ENCODE results near the gene EDC3.
"Not testable (repeated sequence)": the region's sequence is repeated elsewhere in the genome, so short reads cannot be mapped to it uniquely, and the experiment has no call there.

EDC3 gene

DNA sequence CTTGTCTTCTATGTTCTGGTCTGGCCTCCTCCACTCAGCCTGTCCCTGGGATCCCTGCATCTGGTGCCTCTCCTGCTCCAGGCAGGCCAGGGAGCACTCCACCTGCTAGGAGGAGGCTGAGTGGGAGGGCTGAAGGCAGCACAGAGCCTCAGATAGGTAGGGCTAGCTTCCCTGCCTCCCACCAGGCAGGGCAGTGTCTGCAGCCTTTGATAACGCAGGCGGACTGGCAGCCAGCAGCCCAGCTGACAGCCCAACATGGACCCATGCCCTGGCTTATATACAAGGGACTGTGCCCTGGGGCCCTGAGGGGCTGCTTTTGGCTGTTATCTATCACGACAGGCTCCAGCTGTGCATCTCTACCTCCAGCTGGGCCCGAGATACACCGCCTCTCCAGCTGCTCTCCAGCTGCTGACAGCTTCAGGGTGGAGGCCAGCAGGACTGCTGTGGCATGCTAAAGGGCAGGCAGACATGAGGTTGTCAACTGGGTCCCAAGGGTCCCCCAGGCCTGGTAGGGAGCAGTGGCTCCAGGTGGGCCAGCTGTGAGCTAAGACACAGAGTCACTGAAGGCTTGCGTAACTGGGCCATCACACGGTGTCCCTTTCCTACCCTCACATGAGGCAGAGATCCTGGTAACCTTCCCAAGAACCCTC lies 85.4 kb downstream of the EDC3 start:
- no peaks in the 10 kb centered on the region for H3K4me1 ChIP-seq (ENCODE audit: insufficient read depth, low read length)
- H3K9ac ChIP-seq (ENCODE audit: low read depth, low read length) = no peak overlapping the region
- no peaks in the 10 kb centered on the region for H3K36me3 ChIP-seq (ENCODE audit: insufficient read depth, low read length)
- H3K9me3 ChIP-seq (ENCODE audit: control insufficient read depth, insufficient read depth, low read length) = no peaks in the 10 kb centered on the region

DNA sequence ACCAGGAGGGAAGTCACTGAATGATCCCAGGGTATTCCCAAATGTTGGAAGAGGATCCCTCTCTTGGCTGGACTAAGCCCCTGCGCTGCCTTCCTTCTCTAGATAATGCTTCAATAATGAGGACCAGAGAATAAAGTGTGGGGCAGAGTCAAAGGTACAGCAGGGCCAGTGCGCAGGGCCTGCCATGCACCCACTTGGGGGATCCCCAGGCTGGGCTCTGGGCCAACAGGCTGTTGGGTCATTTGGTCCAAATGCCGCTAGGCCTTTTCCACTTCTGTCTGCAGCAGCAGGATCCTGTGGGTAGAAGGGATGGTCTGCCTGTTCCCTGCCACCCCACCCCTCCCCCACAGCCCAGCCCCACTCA lies 85.9 kb downstream of the EDC3 start:
- no peak overlapping the region for H3K9ac ChIP-seq (ENCODE audit: low read depth, low read length)
- H3K36me3 ChIP-seq (ENCODE audit: insufficient read depth, low read length) = no peaks in the 10 kb centered on the region
- H3K9me3 ChIP-seq (ENCODE audit: control insufficient read depth, insufficient read depth, low read length) = no peaks in the 10 kb centered on the region
- H3K4me1 ChIP-seq (ENCODE audit: insufficient read depth, low read length) = no peaks in the 10 kb centered on the region

DNA sequence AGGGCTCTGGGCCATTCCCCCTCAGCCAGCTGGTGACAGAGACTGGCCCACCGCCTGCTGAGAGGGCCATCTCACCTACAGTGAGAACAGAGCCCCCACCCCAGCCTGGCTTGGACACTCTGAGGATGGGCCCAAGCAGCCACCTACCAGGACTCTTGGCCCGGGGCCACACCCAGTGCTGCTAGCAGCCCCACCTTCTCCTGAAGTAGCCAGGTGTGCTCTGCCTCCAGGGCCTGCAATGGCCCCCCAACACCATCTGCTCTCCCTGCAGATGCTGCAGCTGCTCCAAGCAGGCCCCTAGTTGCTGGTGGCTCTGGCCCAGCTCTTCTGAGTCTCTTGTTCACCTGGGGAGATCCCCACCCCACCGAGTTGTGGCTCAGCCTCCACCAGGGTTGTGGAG lies 87.0 kb downstream of the EDC3 start:
- Histone ChIP-seq H3K9me3 (ENCODE audit: control insufficient read depth, insufficient read depth, low read length) (no peaks in the 10 kb centered on the region), H3K9ac (ENCODE audit: low read depth, low read length) (no peak overlapping the region), H3K36me3 (ENCODE audit: insufficient read depth, low read length) (no peaks in the 10 kb centered on the region), H3K4me1 (ENCODE audit: insufficient read depth, low read length) (no peaks in the 10 kb centered on the region)

DNA sequence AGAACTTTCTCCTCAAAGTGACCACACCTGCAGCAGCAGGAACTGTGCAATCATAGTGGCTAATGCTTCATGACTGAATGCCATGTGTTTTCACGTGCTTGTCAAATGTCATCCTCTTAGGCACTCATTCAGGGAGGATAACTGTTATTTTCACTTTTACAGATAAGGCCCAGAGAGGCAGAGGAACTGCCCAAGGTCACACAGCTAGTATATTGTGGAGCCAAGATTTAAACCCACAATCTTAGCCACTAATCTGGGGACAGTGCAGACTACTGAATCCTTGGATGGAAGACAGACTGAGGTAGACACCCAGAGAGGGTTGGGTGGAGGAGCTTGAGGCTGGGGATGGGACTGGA lies 90.1 kb downstream of the EDC3 start:
- no peaks in the 10 kb centered on the region for H3K4me1 ChIP-seq (ENCODE audit: insufficient read depth, low read length)
- no peak overlapping the region for H3K9ac ChIP-seq (ENCODE audit: low read depth, low read length)
- H3K9me3 ChIP-seq (ENCODE audit: control insufficient read depth, insufficient read depth, low read length) = no peaks in the 10 kb centered on the region
- H3K36me3 ChIP-seq (ENCODE audit: insufficient read depth, low read length) = no peaks in the 10 kb centered on the region

DNA sequence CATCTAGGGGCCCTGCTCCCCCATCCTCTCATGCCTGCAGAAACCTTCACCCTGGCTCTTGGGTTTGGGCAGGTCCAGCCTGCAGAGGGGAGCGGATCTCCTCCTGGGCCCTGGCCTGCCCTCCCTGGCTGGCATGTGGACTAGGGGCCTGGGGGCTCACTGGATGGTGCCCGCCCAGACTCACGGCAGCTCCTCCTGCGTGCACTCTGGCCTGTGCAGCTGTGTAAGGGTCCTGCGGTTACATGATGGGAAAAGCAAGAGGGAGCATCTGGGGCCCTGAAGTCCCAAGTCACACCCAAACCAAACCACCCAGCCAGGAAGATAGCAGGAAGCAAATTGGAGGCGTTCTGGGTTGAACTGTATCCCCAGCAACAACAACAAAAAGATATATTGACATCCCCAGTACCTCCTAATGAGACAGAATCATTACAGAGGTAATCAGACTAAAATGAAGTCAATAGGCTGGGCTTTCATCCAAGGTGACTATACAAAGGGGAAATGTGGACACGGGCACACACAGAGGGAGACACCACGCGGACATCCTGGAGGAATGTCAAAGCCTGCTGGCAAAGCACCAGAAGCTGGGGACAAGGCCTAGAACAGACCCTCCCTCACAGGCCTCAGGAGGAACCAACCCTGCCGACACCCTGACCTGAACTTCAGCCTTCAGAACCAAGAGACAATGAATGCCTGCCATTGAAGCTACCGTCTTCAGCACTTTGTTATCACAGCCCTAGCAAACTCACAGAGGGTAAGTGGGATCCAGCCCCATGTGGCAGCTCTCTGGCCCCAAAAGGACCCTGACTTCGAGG lies 90.6 kb downstream of the EDC3 start:
- Histone ChIP-seq H3K36me3 (ENCODE audit: insufficient read depth, low read length) (no peaks in the 10 kb centered on the region), H3K9ac (ENCODE audit: low read depth, low read length) (no peak overlapping the region), H3K4me1 (ENCODE audit: insufficient read depth, low read length) (no peaks in the 10 kb centered on the region), H3K9me3 (ENCODE audit: control insufficient read depth, insufficient read depth, low read length) (no peaks in the 10 kb centered on the region)

DNA sequence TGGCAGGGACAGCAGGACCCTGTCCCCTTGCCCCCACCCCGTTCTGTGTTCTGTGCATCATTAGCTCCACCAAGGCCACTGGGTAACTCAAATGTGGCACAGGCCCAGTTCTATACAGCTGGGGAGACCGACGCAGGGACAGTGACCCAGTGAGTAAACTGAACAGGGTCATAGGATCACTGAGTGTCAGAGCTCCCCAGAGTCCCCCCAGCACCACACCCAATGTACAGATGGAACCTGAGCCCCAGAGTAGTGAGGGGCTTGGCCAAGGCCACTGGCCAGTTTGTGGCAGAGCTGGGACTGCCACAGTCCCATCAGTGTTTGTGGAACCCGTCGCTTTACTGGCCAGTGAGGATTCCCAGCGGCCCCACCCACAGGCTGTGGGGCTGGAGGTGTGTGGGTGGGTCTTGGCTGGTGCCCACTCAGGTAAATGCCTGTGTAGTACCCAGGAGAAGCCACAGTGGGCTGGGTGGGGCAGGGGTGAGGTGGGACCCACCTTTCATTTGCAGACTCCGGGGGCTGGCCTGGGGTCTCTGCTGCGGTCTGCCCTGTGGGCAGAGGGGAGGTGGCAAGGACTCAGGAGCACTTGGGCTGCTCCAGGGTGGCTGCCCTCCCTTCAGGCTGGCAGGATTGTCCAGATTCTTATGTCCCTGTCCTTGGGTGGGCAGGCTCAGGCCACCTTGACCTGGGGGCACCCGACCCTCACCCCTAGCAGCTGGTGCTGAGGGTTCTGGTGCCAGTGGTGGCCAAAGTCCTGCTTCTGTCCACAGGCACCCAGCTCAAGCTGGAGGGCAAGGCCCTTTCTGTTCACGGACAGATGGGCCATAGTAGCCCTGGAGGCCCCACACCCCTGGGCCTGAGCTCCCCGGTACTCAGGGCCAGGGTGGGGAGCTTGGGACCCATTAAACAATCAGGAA lies 91.8 kb downstream of the EDC3 start:
- H3K9me3 ChIP-seq (ENCODE audit: control insufficient read depth, insufficient read depth, low read length) = no peaks in the 10 kb centered on the region
- no peak overlapping the region for H3K9ac ChIP-seq (ENCODE audit: low read depth, low read length)
- H3K4me1 ChIP-seq (ENCODE audit: insufficient read depth, low read length) = no peaks in the 10 kb centered on the region
- no peaks in the 10 kb centered on the region for H3K36me3 ChIP-seq (ENCODE audit: insufficient read depth, low read length)

DNA sequence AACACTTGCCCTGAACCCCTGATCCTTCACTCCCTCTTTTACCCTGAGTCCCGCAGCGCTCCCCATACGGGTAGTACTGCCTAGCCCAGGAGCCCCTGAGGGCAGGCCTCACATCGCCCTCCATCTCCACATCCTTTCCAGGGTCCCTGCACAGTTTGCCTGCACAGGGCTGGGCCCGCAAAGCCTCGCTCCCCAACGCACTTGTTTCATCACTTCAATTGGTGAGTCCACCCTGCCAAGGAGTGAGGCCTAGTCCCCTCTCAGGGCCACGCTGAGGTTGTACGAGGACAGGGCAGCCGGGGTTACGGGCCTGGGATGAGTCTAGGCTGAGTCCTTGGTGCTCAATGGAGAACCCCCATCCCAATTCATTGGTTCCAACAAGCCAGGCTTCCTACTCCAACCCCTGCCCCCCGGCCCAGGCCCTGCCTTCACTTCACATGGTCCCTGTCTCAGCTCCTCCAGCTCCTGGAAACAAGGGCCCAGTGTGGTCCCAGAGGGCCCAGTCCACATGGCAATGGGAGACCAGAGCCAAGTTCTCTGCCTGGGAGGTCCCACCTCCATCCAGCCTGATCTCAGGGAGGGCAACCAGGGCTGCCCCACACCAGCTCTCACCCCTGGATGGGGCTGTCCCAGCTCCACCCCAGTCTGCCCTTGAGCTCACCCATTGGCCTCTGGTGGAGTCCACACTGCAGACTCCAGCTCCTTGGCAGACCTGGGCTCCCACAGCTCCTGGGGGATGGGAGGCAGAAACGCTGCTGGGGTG lies 92.6 kb downstream of the EDC3 start:
- Histone ChIP-seq H3K36me3 (ENCODE audit: insufficient read depth, low read length) (no peaks in the 10 kb centered on the region), H3K9me3 (ENCODE audit: control insufficient read depth, insufficient read depth, low read length) (no peaks in the 10 kb centered on the region), H3K4me1 (ENCODE audit: insufficient read depth, low read length) (no peaks in the 10 kb centered on the region), H3K9ac (ENCODE audit: low read depth, low read length) (no peak overlapping the region)

DNA sequence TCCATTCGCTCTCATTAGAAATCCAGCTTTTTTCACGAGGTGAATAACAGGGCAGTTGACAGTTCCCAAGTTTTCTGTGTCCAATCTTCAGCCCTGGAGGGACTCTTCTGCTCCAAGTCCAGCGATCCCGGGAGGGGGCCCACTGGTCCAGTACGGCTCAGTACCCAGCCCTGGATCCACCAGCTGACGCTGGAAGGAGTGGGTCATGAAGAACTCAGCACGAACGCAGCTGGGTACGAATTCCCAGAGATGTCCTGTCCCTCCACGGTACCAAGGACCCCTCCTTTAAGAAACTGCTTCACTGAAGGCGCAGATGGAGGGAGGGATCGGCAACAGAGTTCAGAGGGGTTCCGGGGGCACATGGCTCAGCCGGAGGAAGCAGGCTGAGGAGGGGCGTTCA lies 96.7 kb downstream of the EDC3 start:
- peaks cover 7% of the 10 kb centered on the region; the same call in 1 of the 2 replicates for H3K36me3 ChIP-seq (ENCODE audit: insufficient read depth, low read length)
- H3K9ac ChIP-seq (ENCODE audit: low read depth, low read length) = no peak overlapping the region
- H3K4me1 ChIP-seq (ENCODE audit: insufficient read depth, low read length) = no peaks in the 10 kb centered on the region
- H3K9me3 ChIP-seq (ENCODE audit: control insufficient read depth, insufficient read depth, low read length) = no peaks in the 10 kb centered on the region

DNA sequence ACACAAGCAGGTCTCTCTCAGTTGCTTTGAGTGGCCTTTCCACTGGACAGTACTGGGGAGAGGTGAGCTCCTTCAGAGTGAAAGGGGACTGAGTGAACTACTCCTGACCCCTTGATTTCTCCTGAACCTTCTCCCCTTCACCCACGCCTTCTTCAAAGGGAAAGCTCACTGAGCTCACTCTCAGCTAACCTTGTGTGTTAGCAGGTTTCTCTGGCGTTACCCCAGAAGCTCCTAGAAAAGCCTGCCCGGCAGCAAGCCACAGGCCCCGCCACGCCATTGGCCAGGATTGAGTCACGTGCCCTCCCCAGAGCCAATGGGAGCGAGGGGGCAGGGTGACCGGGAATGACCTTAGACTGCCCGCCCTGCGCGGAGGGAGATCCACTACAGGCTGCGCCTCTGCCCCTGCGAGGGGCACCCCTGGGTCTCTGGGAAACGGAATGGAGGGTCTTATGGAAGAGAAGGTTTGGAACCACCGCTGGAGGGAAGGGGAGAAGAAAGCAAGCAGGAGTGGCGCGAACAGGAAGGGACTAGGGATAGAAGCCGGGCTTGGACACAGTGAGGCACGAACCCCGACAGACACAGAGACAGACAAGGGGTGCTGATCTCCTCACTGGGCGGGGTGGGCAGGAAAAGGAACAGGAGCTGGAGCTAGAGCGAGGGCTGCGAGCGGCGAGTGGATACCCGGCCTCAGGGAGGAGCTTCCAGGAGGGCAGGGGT lies 97.5 kb downstream of the EDC3 start:
- no peaks in the 10 kb centered on the region for H3K4me1 ChIP-seq (ENCODE audit: insufficient read depth, low read length)
- H3K9me3 ChIP-seq (ENCODE audit: control insufficient read depth, insufficient read depth, low read length) = no peaks in the 10 kb centered on the region
- H3K9ac ChIP-seq (ENCODE audit: low read depth, low read length) = peak overlapping the region; percentile 57
- H3K36me3 ChIP-seq (ENCODE audit: insufficient read depth, low read length) = peaks cover 15% of the 10 kb centered on the region

DNA sequence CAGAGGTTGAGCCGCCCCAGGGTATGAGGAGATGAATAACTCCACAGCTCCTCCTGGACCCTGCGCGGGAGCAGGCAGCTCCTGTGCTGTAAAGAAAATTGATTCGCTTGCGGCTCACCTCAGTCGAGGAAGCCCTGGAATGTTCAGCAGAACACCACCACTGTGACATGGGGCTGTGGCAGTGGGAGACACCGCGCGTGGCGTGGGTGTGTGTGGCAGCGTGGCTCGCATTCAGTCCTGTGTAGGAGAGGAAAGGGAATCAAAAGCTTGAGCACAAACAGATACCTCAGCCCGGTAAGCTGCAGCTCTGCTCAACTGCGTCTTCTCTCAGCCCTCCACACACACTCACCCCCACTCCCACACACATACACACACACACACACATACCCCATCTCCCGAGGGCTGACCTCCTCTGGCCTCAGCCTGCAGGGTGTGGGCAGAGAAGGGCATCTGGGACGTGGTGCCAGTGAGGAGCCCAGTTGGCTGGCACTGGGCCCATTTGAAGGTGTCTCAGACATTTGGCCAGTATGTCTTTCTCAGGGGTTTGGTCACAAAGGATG lies 98.6 kb downstream of the EDC3 start:
- not testable (repeated sequence) for H3K9ac ChIP-seq (ENCODE audit: low read depth, low read length); H3K4me1 ChIP-seq (ENCODE audit: insufficient read depth, low read length); H3K9me3 ChIP-seq (ENCODE audit: control insufficient read depth, insufficient read depth, low read length)
- peaks cover 23% of the 10 kb centered on the region for H3K36me3 ChIP-seq (ENCODE audit: insufficient read depth, low read length)

DNA sequence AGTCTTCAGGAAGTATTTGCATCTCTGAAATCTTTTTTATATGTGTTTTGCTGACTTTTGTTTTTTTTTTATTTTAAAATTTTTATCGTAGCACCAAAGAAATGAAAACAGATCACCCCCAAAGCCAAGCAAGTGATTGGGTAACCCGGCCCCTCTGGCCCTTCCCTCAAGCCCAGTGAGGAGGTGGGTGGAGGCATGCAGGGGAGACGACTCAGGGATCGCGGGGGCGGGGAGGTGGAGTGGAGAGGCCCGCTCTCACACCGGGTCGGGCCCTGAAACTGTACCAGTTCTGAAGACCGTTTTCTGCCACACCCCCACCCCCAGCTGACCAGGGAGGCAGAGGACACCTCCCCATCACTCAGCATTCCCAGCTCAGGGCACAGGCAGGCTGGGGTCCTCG lies 99.1 kb downstream of the EDC3 start:
- H3K4me1 ChIP-seq (ENCODE audit: insufficient read depth, low read length); H3K9ac ChIP-seq (ENCODE audit: low read depth, low read length); H3K9me3 ChIP-seq (ENCODE audit: control insufficient read depth, insufficient read depth, low read length): not testable (repeated sequence)
- peaks cover 27% of the 10 kb centered on the region for H3K36me3 ChIP-seq (ENCODE audit: insufficient read depth, low read length)

DNA sequence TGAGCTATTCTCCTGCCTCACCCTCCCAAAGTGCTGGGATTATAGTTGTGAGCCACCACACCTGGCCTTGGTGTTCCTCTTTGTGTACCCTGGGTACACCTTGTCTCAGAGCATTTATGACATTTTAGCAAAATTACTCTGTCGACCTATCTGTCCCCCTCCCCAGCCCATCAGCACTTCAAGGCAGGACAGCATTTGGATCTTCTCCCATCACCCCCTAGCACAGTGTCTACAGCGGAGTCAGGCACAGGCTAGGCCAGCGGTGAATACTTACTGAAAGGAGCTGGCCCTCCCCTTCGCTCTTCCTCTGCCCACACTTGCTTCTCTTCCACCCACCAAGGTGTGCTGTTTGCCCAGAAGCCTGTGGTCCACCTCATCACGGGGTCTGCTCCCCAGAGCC lies 100.6 kb downstream of the EDC3 start:
- no peaks in the 10 kb centered on the region for H3K9me3 ChIP-seq (ENCODE audit: control insufficient read depth, insufficient read depth, low read length)
- no peak overlapping the region for H3K9ac ChIP-seq (ENCODE audit: low read depth, low read length)
- peaks cover 35% of the 10 kb centered on the region for H3K36me3 ChIP-seq (ENCODE audit: insufficient read depth, low read length)
- no peaks in the 10 kb centered on the region for H3K4me1 ChIP-seq (ENCODE audit: insufficient read depth, low read length)

DNA sequence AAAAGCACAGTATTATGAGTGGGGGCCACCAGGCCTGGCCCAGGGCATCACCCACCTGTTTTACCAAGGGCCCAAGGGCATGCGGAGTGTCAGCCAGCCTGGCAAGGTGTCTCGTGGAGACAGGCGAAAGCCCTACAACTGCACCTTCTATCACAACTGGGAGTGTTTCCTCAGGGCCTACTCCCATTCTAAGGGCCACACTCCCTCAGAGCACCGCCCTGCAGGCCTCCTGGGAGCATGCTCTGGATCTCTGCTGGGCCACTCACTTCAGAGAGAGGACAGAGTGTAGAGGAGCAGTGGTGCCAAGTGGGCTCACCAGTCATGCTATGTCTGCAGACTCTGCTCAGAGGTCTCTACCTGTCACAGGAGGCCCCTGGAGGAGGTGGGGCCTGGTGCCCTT lies 101.4 kb downstream of the EDC3 start:
- Histone ChIP-seq H3K9me3 (ENCODE audit: control insufficient read depth, insufficient read depth, low read length) (no peaks in the 10 kb centered on the region), H3K4me1 (ENCODE audit: insufficient read depth, low read length) (no peaks in the 10 kb centered on the region), H3K36me3 (ENCODE audit: insufficient read depth, low read length) (peaks cover 42% of the 10 kb centered on the region), H3K9ac (ENCODE audit: low read depth, low read length) (no peak overlapping the region)
